K562 (cell line): ENCODE measurements around the gene GIGYF1. TPM values are rescaled to one million over a fixed set of nuclear protein-coding genes. Genes with fewer than 3 reads are reported as not detected.

Experiments
- CBFA2T2 ChIP-seq: fragments of 450-650 bp; conservative IDR thresholded peaks from 2 replicates; pipeline ENCODE4 v1.6.1; 2017; ENCODE audit warnings: mild to moderate bottlenecking
- GTF2F1 ChIP-seq: IDR thresholded peaks from 2 replicates; pipeline ENCODE4 v1.6.1; 2011; ENCODE audit warnings: low read depth, low read length, improper control_type of control experiment
- HLTF ChIP-seq: fragments of 450-650 bp; IDR thresholded peaks from 2 replicates; pipeline ENCODE4 v1.6.1; 2016
- HNRNPL ChIP-seq: fragments of 200-400 bp; formaldehyde crosslinking; IDR thresholded peaks from 2 replicates; pipeline ENCODE4 v1.6.1; 2017; ENCODE audit warnings: low read depth, mild to moderate bottlenecking, low read length
- JUNB ChIP-seq: fragments of 450-650 bp; formaldehyde crosslinking; conservative IDR thresholded peaks from 2 replicates; pipeline ENCODE4 v1.4.0; 2020; ENCODE audit warnings: mild to moderate bottlenecking
- MAX ChIP-seq: sonication (generic); formaldehyde crosslinking; IDR thresholded peaks from 2 replicates; pipeline ENCODE4 v1.9.0; 2022; ENCODE audit warnings: mild to moderate bottlenecking, missing genetic modification reagents
- MTA2 ChIP-seq: fragments of 450-650 bp; IDR thresholded peaks from 2 replicates; pipeline ENCODE4 v1.6.1; 2016; ENCODE audit warnings: low read depth
- RBM25 ChIP-seq: fragments of 200-400 bp; formaldehyde crosslinking; IDR thresholded peaks from 2 replicates; pipeline ENCODE4 v1.6.1; 2018; ENCODE audit warnings: low read length, low read depth, moderate library complexity; ENCODE audit not compliant: severe bottlenecking
- SAFB ChIP-seq: fragments of 200-400 bp; formaldehyde crosslinking; IDR thresholded peaks from 2 replicates; pipeline ENCODE4 v1.6.1; 2017; ENCODE audit warnings: low read depth, low read length, borderline replicate concordance
- TFAP4 ChIP-seq: sonication (generic); formaldehyde crosslinking; IDR thresholded peaks from 2 replicates; pipeline ENCODE4 v1.8.0; 2022; ENCODE audit warnings: missing genetic modification reagents, mild to moderate bottlenecking, moderate library complexity, borderline replicate concordance
- ZNF121 ChIP-seq: sonication (generic); formaldehyde crosslinking; conservative IDR thresholded peaks from 2 replicates; pipeline ENCODE4 v1.8.0; 2022; ENCODE audit warnings: missing genetic modification reagents
- ZNF318 ChIP-seq, 2 experiments: fragments of 450-650 bp; IDR thresholded peaks; 2 replicates each; pipeline ENCODE4 v1.6.1; 2016; ENCODE audit warnings: mild to moderate bottlenecking in 2 of 2, borderline replicate concordance in 1 of 2, low read depth in 1 of 2, moderate library complexity in 1 of 2
- ZNF384 ChIP-seq: IDR thresholded peaks from 2 replicates; pipeline ENCODE4 v1.6.1; 2012; ENCODE audit warnings: low read depth, low read length, improper control_type of control experiment
- ZNF780A ChIP-seq: fragments of 250-450 bp; sonication (Bioruptor Pico); IDR thresholded peaks from 2 replicates; pipeline ENCODE4 v1.5.0; 2021; ENCODE audit warnings: mild to moderate bottlenecking
- polyA plus RNA-seq, 8 experiments: library from polyadenylated mRNA; depleted of rRNA in 4 of 8; stranded (reverse) in 5 of 8; unstranded in 3 of 8; fragments of >200 nt; fragmentation: Nextera tagmentation in 2 of 8; fragmentation: Illumina TruSeq in 1 of 8; extraction: Ambion mirVana in 2 of 8; extraction: Trizol in 1 of 8; gene quantifications; 2 replicates each; pipeline versions ENCODE4 v1.2.1 to v1.2.3, GENCODE V29; 2011 to 2014; ENCODE audit warnings: inconsistent platforms in 1 of 8, missing spikeins in 1 of 8
- total RNA-seq, 7 experiments: library from RNA; depleted of rRNA in 6 of 7; stranded (reverse); fragments of >200 nt in 6 of 7; fragmentation: Illumina TruSeq in 2 of 7; extraction: Trizol in 2 of 7; gene quantifications; 2 replicates each; pipeline versions ENCODE4 v1.2.1 to v1.2.3, GENCODE V29; 2011 to 2021; ENCODE audit warnings: low replicate concordance in 1 of 7

The GIGYF1 gene
- total and polyA plus RNA-seq, 9 of the 15 experiments (the other 6 are each of a cell fraction or from before 2014, with no cell fraction given): 0.56 to 76.2 (median 16.8) TPM

- TF ChIP-seq TFAP4 (0 out of 2 replicates have a peak, but pooled peaks have one; percentile 8), HNRNPL (no peak), MAX (CRISPR knock-in tag) (no peak), SAFB (no peak), RBM25 (peak; percentile 63), GTF2F1 (no peak), ZNF318 (IDR thresholded peaks at IDR 0.05; ENCODE audit: borderline replicate concordance in 1 of 2, low read depth in 1 of 2) (no peak), MTA2 (no peak), JUNB (CRISPR knock-in tag) (no peak), CBFA2T2 (no peak), HLTF (no peak), ZNF384 (peak; percentile 22; the same call in 1 of the 2 replicates), ZNF780A (CRISPR knock-in tag) (no peak), ZNF121 (CRISPR knock-in tag) (no peak)
Observed at GRCh38 chr7:100719523-100720278, 25.7 kb upstream of the GIGYF1 start (continued).
